GM19099 (cell line): ENCODE results near the gene CSTPP1.

ENCODE experiments used
- POLR2A ChIP-seq: IDR thresholded peaks from 3 replicates; pipeline ENCODE4 v1.6.1; 2011; ENCODE audit warnings: low read depth; ENCODE audit not compliant: insufficient read length; ENCODE audit errors: extremely low read depth

The CSTPP1 gene

GRCh38 chr11:46967962-46968361 is 31.4 kb downstream of the CSTPP1 start:
- no peak for TF ChIP-seq POLR2A

DNA sequence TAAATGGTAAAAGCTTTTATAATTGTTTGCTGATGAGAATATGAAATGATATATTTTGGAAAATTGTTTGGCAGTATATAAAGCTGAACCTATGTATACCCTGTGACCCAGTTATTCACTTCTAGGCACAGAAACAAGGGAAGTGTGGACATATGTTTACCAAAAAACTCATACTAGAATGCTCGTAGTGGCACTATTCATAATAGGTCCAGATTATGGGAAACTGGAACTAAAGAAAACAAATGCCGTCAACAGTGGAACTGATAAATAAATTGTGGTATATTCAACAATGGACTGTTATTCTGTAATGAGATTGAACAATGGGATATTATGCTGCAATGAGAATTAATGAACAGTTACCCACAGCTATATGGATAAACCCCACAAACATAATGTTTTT is 32.8 kb downstream of the CSTPP1 start:
- TF ChIP-seq POLR2A, result no peak

DNA sequence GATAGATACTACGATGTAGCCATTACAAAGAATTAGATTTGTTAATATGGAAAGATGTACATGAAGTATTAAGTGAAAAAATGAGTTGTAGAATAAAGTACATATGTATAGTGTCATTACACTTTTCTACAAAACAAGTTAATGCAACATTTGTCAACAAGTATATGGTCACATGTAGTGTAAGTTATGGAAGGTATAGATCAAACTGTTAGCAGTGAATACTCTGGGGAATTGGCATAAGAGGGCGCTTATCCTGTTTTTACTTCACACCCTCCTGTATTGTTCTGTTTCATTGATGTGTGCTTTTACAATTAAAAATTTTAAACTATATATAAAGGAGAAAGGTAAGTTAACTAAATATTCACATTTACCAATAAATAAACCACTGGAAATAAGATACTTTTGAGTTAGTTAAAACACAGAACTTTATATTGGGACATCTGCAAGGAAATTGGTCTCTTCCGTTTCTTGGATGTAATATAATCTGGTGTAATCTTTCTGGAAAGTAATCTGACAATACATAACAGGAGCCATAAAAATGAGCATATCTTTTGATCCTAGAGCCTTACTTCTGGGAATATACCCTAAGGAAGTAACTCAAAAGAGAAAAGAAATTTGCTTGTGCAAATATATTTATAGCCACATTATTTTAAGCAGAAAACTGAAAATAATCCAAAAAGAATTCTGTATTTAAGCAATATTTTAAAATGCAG is 34.5 kb downstream of the CSTPP1 start:
- no peak for TF ChIP-seq POLR2A

DNA sequence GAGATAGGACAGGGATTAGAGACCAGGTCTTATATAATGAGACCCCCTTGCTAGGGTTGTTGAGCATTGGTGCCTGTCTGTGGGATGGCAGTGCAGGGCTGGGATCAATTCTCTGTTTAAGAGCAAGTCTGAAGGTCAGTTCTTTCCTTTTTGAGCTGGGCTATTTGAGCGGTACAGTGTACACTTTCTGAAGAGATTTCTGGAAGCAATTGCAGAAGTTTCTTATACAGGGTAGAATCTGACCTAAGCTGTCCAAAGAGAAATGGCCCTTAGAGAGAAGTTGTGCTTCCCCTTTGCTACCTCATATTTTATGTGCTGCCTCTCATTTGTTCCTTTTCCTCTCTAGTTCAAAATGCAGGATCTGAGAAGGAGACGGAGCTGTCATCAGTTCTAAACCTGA is 35.8 kb downstream of the CSTPP1 start:
- TF ChIP-seq POLR2A, result no peak

- TF ChIP-seq POLR2A, result no peak
These were observed 36.3 kb downstream of the CSTPP1 start for GRCh38 chr11:46972821-46973220.

GRCh38 chr11:46976182-46976854 is 39.8 kb downstream of the CSTPP1 start:
- no peak for TF ChIP-seq POLR2A

DNA sequence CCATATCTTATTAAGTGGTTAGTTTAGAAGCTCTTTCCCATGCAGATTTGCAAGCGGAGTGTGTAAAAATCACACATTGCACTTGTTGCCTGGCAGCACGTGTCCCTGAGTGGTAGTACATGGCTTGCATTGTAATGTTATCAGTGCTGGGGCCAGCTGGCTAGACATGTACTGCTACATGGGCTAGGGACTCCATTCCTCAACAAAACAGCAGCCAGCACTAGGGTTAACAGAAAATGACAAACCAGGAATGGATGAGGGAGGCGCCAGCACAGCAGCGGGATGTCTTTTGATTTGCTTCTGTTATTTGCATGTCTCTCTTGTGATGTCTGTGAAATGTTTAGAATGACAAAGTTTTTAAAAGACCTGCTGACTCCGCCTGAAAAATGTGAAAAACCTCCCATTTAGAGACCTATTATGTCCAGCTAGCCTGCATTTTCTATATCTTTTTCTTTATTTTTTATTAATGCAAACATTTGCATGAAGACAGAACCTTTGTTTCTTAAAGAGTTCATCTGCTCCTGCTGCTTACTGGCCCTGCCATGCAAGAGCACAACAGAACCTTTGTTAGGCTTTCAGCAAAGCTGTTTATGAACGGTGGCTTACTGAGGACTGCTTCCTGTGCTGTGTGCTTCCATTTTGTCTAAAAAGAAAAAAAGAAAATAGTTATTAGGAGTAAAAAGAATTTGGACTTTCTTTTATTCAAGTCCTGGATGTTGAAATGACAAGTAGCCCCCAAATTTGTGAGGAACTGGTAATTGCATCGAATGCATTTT is 40.7 kb downstream of the CSTPP1 start:
- TF ChIP-seq POLR2A, result no peak

GRCh38 chr11:46978005-46978491 is 41.5 kb downstream of the CSTPP1 start:
- TF ChIP-seq POLR2A, result no peak

GRCh38 chr11:46979358-46979757 is 42.8 kb downstream of the CSTPP1 start:
- TF ChIP-seq POLR2A, result no peak

DNA sequence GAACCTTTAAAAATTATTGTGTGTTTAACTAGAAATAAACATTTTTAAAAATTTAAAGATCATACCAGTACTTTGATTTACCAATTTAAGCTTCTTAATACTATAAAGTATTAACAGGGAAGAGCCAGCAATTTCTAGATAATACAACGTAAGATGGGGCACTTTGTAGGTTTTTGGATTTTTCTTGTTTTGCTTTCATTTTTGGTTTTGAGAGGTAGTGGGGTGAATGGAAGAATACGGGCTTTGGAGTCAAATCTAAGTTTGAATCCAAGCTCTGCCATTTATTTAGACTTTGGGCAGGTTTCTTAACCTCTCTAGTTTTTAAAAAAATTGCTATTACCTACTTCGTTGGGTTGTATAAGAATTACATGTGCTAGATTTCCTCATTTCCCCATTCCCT is 44.9 kb downstream of the CSTPP1 start:
- TF ChIP-seq POLR2A, result no peak

DNA sequence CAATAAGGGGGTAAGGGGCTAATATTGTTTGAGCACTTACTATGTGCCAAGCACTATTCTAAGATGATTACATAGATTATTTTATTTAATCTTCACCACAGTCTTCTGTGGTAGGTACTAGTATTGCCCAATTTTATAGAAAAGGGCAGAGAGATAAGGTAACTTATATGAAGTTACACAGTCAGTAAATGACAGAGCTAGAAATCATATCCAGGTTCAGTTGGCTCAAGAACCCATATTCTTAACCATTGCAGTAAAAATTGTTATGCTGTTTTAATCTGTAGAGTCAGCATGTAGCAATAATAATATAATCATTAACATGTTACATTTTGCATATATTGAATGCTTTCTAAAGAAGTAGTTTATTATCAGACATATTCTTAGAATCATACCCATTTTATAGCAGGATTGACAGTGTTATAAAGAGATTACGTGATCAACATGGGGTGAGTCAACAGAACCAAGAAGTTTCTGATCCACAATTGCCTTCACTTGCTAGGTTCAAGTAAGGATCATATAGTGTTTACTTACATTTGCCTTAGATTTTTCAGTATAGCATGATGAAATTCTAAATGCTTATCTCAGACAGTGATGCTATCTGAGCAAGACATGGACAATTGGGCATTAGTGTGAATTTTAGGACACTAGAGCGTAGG is 46.4 kb downstream of the CSTPP1 start:
- TF ChIP-seq POLR2A, result no peak

DNA sequence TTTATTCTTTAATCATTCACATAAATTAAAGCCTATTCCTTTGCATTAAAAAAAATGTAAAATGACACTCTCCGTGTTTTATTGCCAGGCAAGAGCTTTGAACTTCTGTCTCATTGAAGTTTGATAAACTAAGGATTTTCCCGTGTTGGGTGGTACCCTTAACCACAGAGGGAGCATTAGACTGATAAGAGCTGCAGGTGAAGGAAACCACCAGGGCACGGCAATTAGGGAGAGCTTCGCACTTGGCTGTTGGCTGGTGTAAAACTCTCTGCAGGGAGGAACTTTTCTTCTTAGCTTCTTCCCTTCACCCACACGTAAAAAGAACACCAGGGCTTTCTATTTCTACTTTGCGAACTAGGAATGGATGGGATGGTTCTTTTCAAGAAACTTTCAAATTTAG is 47.0 kb downstream of the CSTPP1 start:
- TF ChIP-seq POLR2A, result no peak

GRCh38 chr11:46984548-46984947 is 48.0 kb downstream of the CSTPP1 start:
- no peak for TF ChIP-seq POLR2A

- no peak for TF ChIP-seq POLR2A
These were observed 48.4 kb downstream of the CSTPP1 start for GRCh38 chr11:46984987-46985386.

DNA sequence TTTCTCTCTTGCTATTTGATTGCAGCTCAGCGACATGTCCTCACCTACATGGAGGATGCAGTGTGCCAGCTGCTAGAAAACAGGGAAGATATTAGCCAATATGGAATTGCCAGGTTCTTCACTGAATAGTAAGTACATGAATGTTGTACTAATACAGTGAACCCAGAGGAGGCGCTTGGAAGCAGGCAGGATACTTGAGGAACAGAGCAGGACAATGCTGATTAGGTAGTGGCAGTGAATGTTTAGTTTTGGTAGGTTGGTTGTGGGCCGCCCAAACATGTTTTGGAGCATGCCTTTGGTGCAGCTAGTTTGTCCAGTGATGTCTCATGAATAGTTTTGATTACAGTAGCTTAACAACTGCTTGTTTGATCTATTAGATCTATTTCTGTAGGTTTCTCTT is 50.6 kb downstream of the CSTPP1 start:
- TF ChIP-seq POLR2A, result no peak
